Osteocyte (in vitro differentiated cells): ENCODE results near the gene CARD6. TPM values are rescaled to one million over a fixed set of nuclear protein-coding genes. Genes with fewer than 3 reads are reported as not detected.

Experiments used
- DNase-seq: peaks from one replicate; pipeline ENCODE4 v3.0.0; 2021; ENCODE audit warnings: mixed read lengths; ENCODE audit not compliant: unreplicated experiment; ENCODE audit errors: extremely low spot score
- H3K27ac Mint-ChIP-seq: one replicate; pipeline ENCODE4 v1.8.0; 2021; ENCODE audit warnings: mild to moderate bottlenecking, mixed read lengths; ENCODE audit not compliant: unreplicated experiment
- H3K27me3 Mint-ChIP-seq: one replicate; pipeline ENCODE4 v1.8.0; 2021; ENCODE audit warnings: mixed read lengths; ENCODE audit not compliant: unreplicated experiment
- H3K36me3 Mint-ChIP-seq: one replicate; pipeline ENCODE4 v1.8.0; 2021; ENCODE audit warnings: mixed read lengths; ENCODE audit not compliant: unreplicated experiment
- H3K4me1 Mint-ChIP-seq: one replicate; pipeline ENCODE4 v1.8.0; 2021; ENCODE audit warnings: mixed read lengths; ENCODE audit not compliant: unreplicated experiment
- H3K4me3 Mint-ChIP-seq: one replicate; pipeline ENCODE4 v1.8.0; 2021; ENCODE audit warnings: mild to moderate bottlenecking, moderate library complexity, mixed read lengths; ENCODE audit not compliant: unreplicated experiment
- H3K9me3 Mint-ChIP-seq: one replicate; pipeline ENCODE4 v1.8.0; 2021; ENCODE audit warnings: mixed read lengths; ENCODE audit not compliant: unreplicated experiment
- total RNA-seq: library from RNA; stranded (reverse); gene quantifications from 2 replicates; pipeline ENCODE4 v1.2.1, GENCODE V29; 2021
- TF ChIP-seq, protein P1 (sequence below): fragments of 200-600 bp; sonication (generic); IDR thresholded peaks from 2 replicates; pipeline ENCODE4 v1.5.0; 2021; ENCODE audit warnings: antibody characterized with exemption, mild to moderate bottlenecking, moderate library complexity

CARD6 gene
- total RNA-seq, 1 donor from 2014 or later, result 1.1 TPM

DNA sequence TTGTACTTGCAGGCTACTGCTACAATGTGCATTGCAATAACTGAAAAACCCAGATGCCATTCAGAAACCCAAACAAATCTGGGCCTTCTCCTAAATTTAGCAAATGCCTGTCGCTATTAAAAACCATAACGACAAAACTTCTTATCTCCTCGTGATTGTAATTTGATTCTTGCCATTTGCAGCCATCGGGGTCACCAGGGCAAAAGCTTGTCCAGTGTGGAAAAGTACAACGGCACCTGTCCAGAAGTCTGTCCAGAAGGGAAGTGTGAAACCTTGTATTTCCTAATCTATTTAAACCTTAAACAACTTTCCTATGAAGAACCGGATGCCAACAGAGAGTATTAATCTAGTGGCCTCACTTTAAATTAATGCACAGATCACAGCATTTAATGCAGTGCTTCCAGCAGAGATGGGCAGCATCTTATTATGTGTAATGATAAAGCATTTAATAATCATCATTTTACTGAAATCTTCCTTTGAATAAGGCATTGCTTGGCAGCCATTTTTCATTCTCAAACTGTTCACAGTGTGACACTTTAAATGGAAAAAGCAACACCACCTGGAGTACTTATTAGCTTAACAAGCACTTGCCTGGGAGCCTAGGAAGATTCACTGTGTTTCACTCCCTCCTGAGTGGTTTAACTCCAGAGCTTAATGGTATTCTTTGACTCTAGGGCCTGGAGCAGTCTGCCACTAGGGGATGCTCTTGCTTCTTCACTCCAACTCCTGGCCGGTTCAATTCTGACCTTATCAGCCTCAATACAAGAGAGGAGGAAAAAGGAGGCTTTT, 63.2 kb downstream of the CARD6 start:
- TF ChIP-seq, protein P1, sequence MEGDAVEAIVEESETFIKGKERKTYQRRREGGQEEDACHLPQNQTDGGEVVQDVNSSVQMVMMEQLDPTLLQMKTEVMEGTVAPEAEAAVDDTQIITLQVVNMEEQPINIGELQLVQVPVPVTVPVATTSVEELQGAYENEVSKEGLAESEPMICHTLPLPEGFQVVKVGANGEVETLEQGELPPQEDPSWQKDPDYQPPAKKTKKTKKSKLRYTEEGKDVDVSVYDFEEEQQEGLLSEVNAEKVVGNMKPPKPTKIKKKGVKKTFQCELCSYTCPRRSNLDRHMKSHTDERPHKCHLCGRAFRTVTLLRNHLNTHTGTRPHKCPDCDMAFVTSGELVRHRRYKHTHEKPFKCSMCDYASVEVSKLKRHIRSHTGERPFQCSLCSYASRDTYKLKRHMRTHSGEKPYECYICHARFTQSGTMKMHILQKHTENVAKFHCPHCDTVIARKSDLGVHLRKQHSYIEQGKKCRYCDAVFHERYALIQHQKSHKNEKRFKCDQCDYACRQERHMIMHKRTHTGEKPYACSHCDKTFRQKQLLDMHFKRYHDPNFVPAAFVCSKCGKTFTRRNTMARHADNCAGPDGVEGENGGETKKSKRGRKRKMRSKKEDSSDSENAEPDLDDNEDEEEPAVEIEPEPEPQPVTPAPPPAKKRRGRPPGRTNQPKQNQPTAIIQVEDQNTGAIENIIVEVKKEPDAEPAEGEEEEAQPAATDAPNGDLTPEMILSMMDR, result peak; percentile 69
- Mint-ChIP-seq H3K4me1 (no peaks in the 10 kb centered on the region), H3K4me3 (no peak overlapping the region), H3K36me3 (no peaks in the 10 kb centered on the region), H3K9me3 (no peaks in the 10 kb centered on the region), H3K27ac (no peak overlapping the region), H3K27me3 (peaks cover 27% of the 10 kb centered on the region)
- no peak for DNase-seq

DNA sequence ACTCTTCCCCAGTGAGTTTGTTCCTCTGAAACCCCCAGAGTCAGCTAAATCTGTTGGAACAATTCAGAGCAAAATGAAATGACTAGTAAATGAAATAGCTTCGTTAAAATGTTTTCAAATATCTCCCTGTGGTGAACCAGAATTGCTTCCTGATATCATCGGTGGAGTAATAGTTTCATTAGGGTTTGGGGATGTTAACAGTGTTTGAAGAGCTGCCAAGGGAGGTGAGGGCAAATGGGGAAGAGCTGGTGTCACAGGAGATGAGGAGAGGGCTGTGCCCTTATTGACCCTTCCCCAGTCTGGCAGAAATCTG, 63.8 kb downstream of the CARD6 start:
- Mint-ChIP-seq H3K27ac (no peak overlapping the region), H3K4me3 (no peak overlapping the region), H3K9me3 (no peaks in the 10 kb centered on the region), H3K27me3 (peaks cover 32% of the 10 kb centered on the region), H3K36me3 (no peaks in the 10 kb centered on the region), H3K4me1 (no peaks in the 10 kb centered on the region)
- TF ChIP-seq, protein P1, result no peak
- no peak for DNase-seq

DNA sequence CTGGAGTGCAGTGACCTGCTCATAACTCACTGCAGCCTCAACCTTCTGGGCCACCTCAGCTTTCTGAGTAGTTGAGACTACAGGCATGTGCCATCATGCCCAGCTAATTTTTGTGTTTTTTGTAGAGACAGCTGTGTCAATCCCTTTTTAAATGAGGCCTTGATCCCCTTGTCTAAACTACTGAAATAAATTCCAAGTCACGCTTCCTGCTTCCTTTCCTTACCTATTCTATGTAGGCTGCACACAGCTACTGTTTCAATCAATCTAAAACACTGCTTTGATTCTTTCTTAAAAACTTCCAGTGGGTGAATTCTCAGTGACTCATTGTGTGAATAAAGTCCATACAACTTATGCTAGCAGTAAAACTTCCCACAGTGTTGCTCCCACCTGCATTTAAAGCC, 65.2 kb downstream of the CARD6 start:
- no peaks in the 10 kb centered on the region for H3K9me3 Mint-ChIP-seq
- H3K27ac Mint-ChIP-seq, result no peak overlapping the region
- TF ChIP-seq, protein P1, result no peak
- H3K27me3 Mint-ChIP-seq, result peaks cover 35% of the 10 kb centered on the region
- no peaks in the 10 kb centered on the region for H3K4me1 Mint-ChIP-seq
- no peak overlapping the region for H3K4me3 Mint-ChIP-seq
- H3K36me3 Mint-ChIP-seq, result no peaks in the 10 kb centered on the region
- no peak for DNase-seq

DNA sequence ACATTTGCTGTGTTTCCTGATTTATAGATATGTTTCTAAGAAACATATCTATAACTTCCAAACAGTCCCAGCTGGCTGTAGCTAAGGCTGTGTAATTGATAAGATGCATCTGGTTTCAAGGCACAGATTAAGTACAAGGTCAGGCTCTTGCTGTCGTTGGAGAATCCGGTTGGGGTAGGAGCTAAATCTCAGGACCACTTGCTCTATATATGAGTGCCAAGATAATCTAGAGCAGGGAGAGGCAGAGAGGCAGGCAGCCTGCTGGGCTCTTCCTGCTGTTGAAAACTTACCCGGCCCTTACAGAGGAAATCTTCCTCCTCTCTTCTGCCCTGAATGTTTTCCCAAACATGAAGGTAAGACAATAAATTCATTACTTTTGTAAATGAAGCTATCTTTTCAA, 68.1 kb downstream of the CARD6 start, which contains the start of gene C7:
C7 (plus strand) TSS at position 234 of the 400 bp plus-strand sequence; CDS start at position 348, 114 bp downstream.
- DNase-seq, result no peak
- H3K9me3 Mint-ChIP-seq, result no peaks in the 10 kb centered on the region
- H3K27ac Mint-ChIP-seq, result no peak within 1 kb of the TSS
- H3K4me1 Mint-ChIP-seq, result no peaks in the 10 kb centered on the region
- no peaks in the 10 kb centered on the region for H3K36me3 Mint-ChIP-seq
- peaks cover 37% of the 10 kb centered on the region for H3K27me3 Mint-ChIP-seq
- H3K4me3 Mint-ChIP-seq, result no peak within 1 kb of the TSS
- TF ChIP-seq, protein P1, result no peak

DNA sequence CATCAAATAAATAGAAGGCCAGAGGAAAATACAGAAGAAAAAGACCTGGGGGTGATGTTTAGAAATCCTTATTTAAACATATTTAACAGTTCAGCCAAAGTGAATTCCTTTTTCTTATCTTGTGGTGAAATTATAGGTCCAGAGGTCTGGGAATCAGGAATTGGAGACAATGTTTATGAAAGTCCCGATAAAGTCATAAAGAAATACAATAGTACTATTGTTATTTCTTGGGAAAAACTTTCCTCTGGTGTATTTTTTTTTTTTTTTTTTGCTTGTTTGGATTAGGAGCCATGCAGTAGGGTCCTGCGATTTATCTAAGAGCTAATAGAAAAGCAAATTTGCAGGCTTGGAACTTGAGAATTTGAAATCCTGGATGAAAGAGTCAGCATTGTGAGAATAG, 68.6 kb downstream of the CARD6 start:
- Mint-ChIP-seq H3K27me3 (peaks cover 41% of the 10 kb centered on the region), H3K9me3 (no peaks in the 10 kb centered on the region), H3K27ac (no peak overlapping the region), H3K4me3 (no peak overlapping the region), H3K36me3 (no peaks in the 10 kb centered on the region), H3K4me1 (no peaks in the 10 kb centered on the region)
- DNase-seq, result no peak
- TF ChIP-seq, protein P1, result no peak

Other genes starting within 250 kb of the CARD6 start
- 68.0 and 70.0 TPM in 2 replicates for gene PTGER4, start 161.5 kb upstream of the CARD6 start, total RNA-seq
- gene TTC33, start 85.4 kb upstream of the CARD6 start, total RNA-seq, result 18.1 and 18.2 TPM in 2 replicates
- gene PRKAA1, start 43.0 kb upstream of the CARD6 start, total RNA-seq, result 85.2 and 91.1 TPM in 2 replicates
- gene RPL37, start 6.1 kb upstream of the CARD6 start, total RNA-seq, result 1,134 and 1,223 TPM in 2 replicates
- gene C7, start 68.1 kb downstream of the CARD6 start, total RNA-seq, result not detected in 2 replicates
- not detected in 2 replicates for gene MROH2B, start 230.0 kb downstream of the CARD6 start, total RNA-seq